Measurements from ENCODE around the gene CHRNA9.

- TF ChIP-seq CTCF (IDR thresholded peaks at IDR 0.05) (no peak), REST (IDR thresholded peaks at IDR 0.05; ENCODE audit: insufficient read depth in 1 of 2, low read depth in 2 of 2, low read length in 1 of 2) (no peak), SIN3A (IDR thresholded peaks at IDR 0.05; ENCODE audit: borderline replicate concordance, insufficient read depth, low read depth, low read length) (no peak), POLR2AphosphoS5 (IDR thresholded peaks at IDR 0.05; ENCODE audit: low read depth, low read length) (no peak), TCF7L2 (IDR thresholded peaks at IDR 0.05; ENCODE audit: low read depth, low read length) (no peak)
Measured at GRCh38 chr4:40394236-40394635, 59.1 kb downstream of the CHRNA9 start.
